SKM-1 treated with dmso at 0.1 percent for 144 hours (cell line): Measurements from ENCODE around the gene IGSF8.

ENCODE experiments used
- DNase-seq: peaks from one replicate; lab custom pipeline; 2025; ENCODE audit not compliant: unreplicated experiment; lab: John Stamatoyannopoulos, UW

IGSF8 gene

GRCh38 chr1:160043543-160043942 is 54.9 kb downstream of the IGSF8 start:
- no peak for DNase-seq
